ACC112 (cell line): Measurements from ENCODE around the gene CEACAM1.
A peak's percentile ranks its signal among the peaks of the same experiment; 100 is the strongest.
"Not testable (repeated sequence)": the region's sequence is repeated elsewhere in the genome, so short reads cannot be mapped to it uniquely, and the experiment has no call there.

Experiments used
- H2AFZ ChIP-seq: fragments of 200-600 bp; sonication (generic); one replicate; pipeline ENCODE4 v1.6.0; 2017; ENCODE audit warnings: antibody characterized with exemption, low read length; ENCODE audit not compliant: unreplicated experiment
- H3K27ac ChIP-seq: fragments of 200-600 bp; sonication (generic); 2 replicates; pipeline ENCODE4 v1.5.1; 2014; ENCODE audit warnings: low read depth, mild to moderate bottlenecking, antibody characterized with exemption, low read length, moderate library complexity
- H3K27me3 ChIP-seq: fragments of 200-600 bp; sonication (generic); 2 replicates; pipeline ENCODE4 v1.6.1; 2014; ENCODE audit warnings: mild to moderate bottlenecking, antibody characterized with exemption, low read length, moderate library complexity, mixed read lengths; ENCODE audit not compliant: insufficient read depth
- H3K36me3 ChIP-seq: fragments of 200-600 bp; sonication (generic); 2 replicates; pipeline ENCODE4 v1.6.1; 2016; ENCODE audit warnings: mild to moderate bottlenecking, antibody characterized with exemption, low read length, moderate library complexity, mixed read lengths; ENCODE audit not compliant: insufficient read depth
- H3K4me1 ChIP-seq: fragments of 200-600 bp; sonication (generic); one replicate; pipeline ENCODE4 v1.6.1; 2016; ENCODE audit warnings: low read length, mixed read lengths; ENCODE audit not compliant: insufficient read depth, unreplicated experiment, control insufficient read depth
- H3K4me3 ChIP-seq: fragments of 200-600 bp; sonication (generic); 2 replicates; pipeline ENCODE4 v1.5.1; 2014; ENCODE audit warnings: mild to moderate bottlenecking, low read depth, low read length
- H3K79me2 ChIP-seq: fragments of 200-600 bp; sonication (generic); one replicate; pipeline ENCODE4 v1.6.0; 2016; ENCODE audit warnings: low read length; ENCODE audit not compliant: control insufficient read depth, unreplicated experiment, insufficient read depth

The CEACAM1 gene

GRCh38 chr19:42488783-42489521 is 39.3 kb downstream of the CEACAM1 start:
- H3K36me3 ChIP-seq, result no peaks in the 10 kb centered on the region
- no peaks in the 10 kb centered on the region for H3K27me3 ChIP-seq
- no peak overlapping the region for H3K4me3 ChIP-seq
- H3K79me2 ChIP-seq, result no peaks in the 10 kb centered on the region
- H3K4me1 ChIP-seq, result no peaks in the 10 kb centered on the region
- no peak overlapping the region for H3K27ac ChIP-seq
- H2AFZ ChIP-seq, result no peak overlapping the region

GRCh38 chr19:42487798-42488178 is 40.5 kb downstream of the CEACAM1 start:
- Histone ChIP-seq H3K36me3 (no peaks in the 10 kb centered on the region), H3K79me2 (no peaks in the 10 kb centered on the region), H2AFZ (no peak overlapping the region), H3K27ac (no peak overlapping the region), H3K4me1 (no peaks in the 10 kb centered on the region), H3K4me3 (no peak overlapping the region), H3K27me3 (no peaks in the 10 kb centered on the region)

- Histone ChIP-seq H2AFZ (no peak overlapping the region), H3K4me3 (no peak overlapping the region), H3K27ac (no peak overlapping the region), H3K36me3 (no peaks in the 10 kb centered on the region), H3K27me3 (no peaks in the 10 kb centered on the region), H3K79me2 (no peaks in the 10 kb centered on the region), H3K4me1 (no peaks in the 10 kb centered on the region)
These were observed 41.1 kb downstream of the CEACAM1 start for GRCh38 chr19:42487032-42487797.

- H3K79me2 ChIP-seq, H2AFZ ChIP-seq: not testable (repeated sequence)
These were observed 43.2 kb downstream of the CEACAM1 start for GRCh38 chr19:42485036-42485435.

GRCh38 chr19:42480335-42481095 is 47.8 kb downstream of the CEACAM1 start:
- Histone ChIP-seq H3K4me3 (peak overlapping the region; percentile 51), H3K4me1 (no peaks in the 10 kb centered on the region), H3K27ac (peak overlapping the region; percentile 26; the same call in 1 of the 2 replicates), H3K79me2 (no peaks in the 10 kb centered on the region), H3K36me3 (no peaks in the 10 kb centered on the region), H3K27me3 (no peaks in the 10 kb centered on the region), H2AFZ (peak overlapping the region; percentile 81)

More at GRCh38 chr19:42485036-42485435, 43.2 kb downstream of the CEACAM1 start:
- H3K36me3 ChIP-seq, H3K4me3 ChIP-seq, H3K4me1 ChIP-seq, H3K27me3 ChIP-seq, H3K27ac ChIP-seq: not testable (repeated sequence)

GRCh38 chr19:42479736-42480135 is 48.5 kb downstream of the CEACAM1 start:
- Histone ChIP-seq H3K4me1 (no peaks in the 10 kb centered on the region), H3K27me3 (no peaks in the 10 kb centered on the region), H3K4me3 (no peak overlapping the region), H3K27ac (no peak overlapping the region), H3K79me2 (no peaks in the 10 kb centered on the region), H2AFZ (no peak overlapping the region), H3K36me3 (no peaks in the 10 kb centered on the region)

- no peak overlapping the region for H3K27ac ChIP-seq
- no peaks in the 10 kb centered on the region for H3K79me2 ChIP-seq
- H2AFZ ChIP-seq, result no peak overlapping the region
- H3K27me3 ChIP-seq, result no peaks in the 10 kb centered on the region
- H3K36me3 ChIP-seq, result no peaks in the 10 kb centered on the region
- no peaks in the 10 kb centered on the region for H3K4me1 ChIP-seq
- no peak overlapping the region for H3K4me3 ChIP-seq
These were observed 49.4 kb downstream of the CEACAM1 start for GRCh38 chr19:42478765-42479311.

GRCh38 chr19:42477933-42478332 is 50.3 kb downstream of the CEACAM1 start:
- no peaks in the 10 kb centered on the region for H3K79me2 ChIP-seq

GRCh38 chr19:42477117-42477516 is 51.2 kb downstream of the CEACAM1 start:
- Histone ChIP-seq H3K4me1 (peaks cover 2% of the 10 kb centered on the region), H3K36me3 (no peaks in the 10 kb centered on the region), H3K79me2 (no peaks in the 10 kb centered on the region), H3K27me3 (no peaks in the 10 kb centered on the region), H3K4me3 (no peak overlapping the region), H2AFZ (no peak overlapping the region), H3K27ac (no peak overlapping the region)

More at GRCh38 chr19:42477933-42478332, 50.3 kb downstream of the CEACAM1 start:
- H3K27me3 ChIP-seq, result no peaks in the 10 kb centered on the region
- no peak overlapping the region for H3K4me3 ChIP-seq
- no peak overlapping the region for H2AFZ ChIP-seq
- H3K27ac ChIP-seq, result no peak overlapping the region
- H3K36me3 ChIP-seq, result no peaks in the 10 kb centered on the region
- H3K4me1 ChIP-seq, result no peaks in the 10 kb centered on the region

- Histone ChIP-seq H3K79me2 (no peaks in the 10 kb centered on the region), H2AFZ (no peak overlapping the region), H3K27me3 (no peaks in the 10 kb centered on the region), H3K36me3 (no peaks in the 10 kb centered on the region), H3K27ac (no peak overlapping the region), H3K4me1 (peaks cover 14% of the 10 kb centered on the region), H3K4me3 (no peak overlapping the region)
These were observed 52.9 kb downstream of the CEACAM1 start for GRCh38 chr19:42475366-42475765.
